Subcutaneous abdominal adipose tissue (tissue), 5 donors: ENCODE data around the gene FARS2.
"Not testable (repeated sequence)": the region's sequence is repeated elsewhere in the genome, so short reads cannot be mapped to it uniquely, and the experiment has no call there.

Source experiments
- H3K27ac ChIP-seq: one replicate; pipeline ENCODE4 v1.7.0; 2013; ENCODE audit warnings: low read depth, mild to moderate bottlenecking, inconsistent platforms, low read length, moderate library complexity
- H3K27me3 ChIP-seq, 5 donors: one replicate each; pipeline ENCODE4 v1.7.0; 2013; ENCODE audit warnings: low read length in 5 of 5, inconsistent platforms in 1 of 5; ENCODE audit not compliant: control insufficient read depth in 5 of 5, insufficient read depth in 4 of 5
- H3K36me3 ChIP-seq, 5 donors: one replicate each; pipeline ENCODE4 v1.7.0; 2013; ENCODE audit warnings: low read length in 5 of 5; ENCODE audit not compliant: control insufficient read depth in 5 of 5, insufficient read depth in 5 of 5
- H3K4me1 ChIP-seq, 5 donors: one replicate each; pipeline ENCODE4 v1.7.0; 2013; ENCODE audit warnings: low read length in 5 of 5, mild to moderate bottlenecking in 3 of 5, moderate library complexity in 1 of 5; ENCODE audit not compliant: control insufficient read depth in 5 of 5, insufficient read depth in 5 of 5
- H3K4me3 ChIP-seq, 5 donors: one replicate each; pipeline ENCODE4 v1.7.0; 2013; ENCODE audit warnings: low read length in 5 of 5, low read depth in 1 of 5
- H3K9ac ChIP-seq, 5 donors: one replicate each; pipeline ENCODE4 v1.7.0; 2013; ENCODE audit warnings: low read length in 5 of 5, mild to moderate bottlenecking in 4 of 5, moderate library complexity in 3 of 5
- H3K9me3 ChIP-seq, 5 donors: one replicate each; pipeline ENCODE4 v1.7.0; 2013; ENCODE audit warnings: low read length in 5 of 5; ENCODE audit not compliant: control insufficient read depth in 5 of 5
- donor health status: healthy.
- donor health status: healthy.
- donor health status: healthy.
- donor health status: healthy.
- donor health status: healthy.

Gene FARS2

GRCh38 chr6:5557506-5557905 lies 296.2 kb downstream of the FARS2 start:
- Histone ChIP-seq H3K4me3 (no peak overlapping the region), H3K9ac (no peak overlapping the region), H3K36me3 (peaks cover 0 to 2% (median 0%) of the 10 kb centered on the region in 5 donors), H3K9me3 (no peaks in the 10 kb centered on the region), H3K27me3 (no peaks in the 10 kb centered on the region), H3K4me1 (peaks cover 0 to 3% (median 0%) of the 10 kb centered on the region in 5 donors), H3K27ac (no peak overlapping the region)

GRCh38 chr6:5559651-5560050 lies 298.3 kb downstream of the FARS2 start:
- H3K36me3 ChIP-seq = no peaks in the 10 kb centered on the region
- H3K27ac ChIP-seq = no peak overlapping the region
- H3K9me3 ChIP-seq = no peaks in the 10 kb centered on the region
- no peak overlapping the region for H3K4me3 ChIP-seq
- H3K9ac ChIP-seq = no peak overlapping the region
- H3K27me3 ChIP-seq = no peaks in the 10 kb centered on the region
- no peaks in the 10 kb centered on the region for H3K4me1 ChIP-seq

- Histone ChIP-seq H3K9me3 (no peaks in the 10 kb centered on the region), H3K9ac (no peak overlapping the region), H3K27me3 (no peaks in the 10 kb centered on the region), H3K4me3 (no peak overlapping the region), H3K4me1 (no peaks in the 10 kb centered on the region), H3K27ac (no peak overlapping the region), H3K36me3 (no peaks in the 10 kb centered on the region)
Observed at GRCh38 chr6:5562277-5562676, 301.0 kb downstream of the FARS2 start.

- H3K27ac ChIP-seq = no peak overlapping the region
Observed at GRCh38 chr6:5563086-5563485, 301.8 kb downstream of the FARS2 start.

GRCh38 chr6:5564746-5565145 lies 303.4 kb downstream of the FARS2 start:
- H3K27ac ChIP-seq, H3K36me3 ChIP-seq, H3K4me3 ChIP-seq, H3K4me1 ChIP-seq, H3K9ac ChIP-seq, H3K9me3 ChIP-seq, H3K27me3 ChIP-seq: not testable (repeated sequence)

More at GRCh38 chr6:5563086-5563485, 301.8 kb downstream of the FARS2 start:
- Histone ChIP-seq H3K4me3 (no peak overlapping the region), H3K27me3 (no peaks in the 10 kb centered on the region), H3K9me3 (no peaks in the 10 kb centered on the region), H3K36me3 (no peaks in the 10 kb centered on the region), H3K4me1 (no peaks in the 10 kb centered on the region), H3K9ac (no peak overlapping the region)

- no peaks in the 10 kb centered on the region for H3K27me3 ChIP-seq
- no peaks in the 10 kb centered on the region for H3K4me1 ChIP-seq
- H3K27ac ChIP-seq = no peak overlapping the region
- H3K9me3 ChIP-seq = no peaks in the 10 kb centered on the region
- no peak overlapping the region for H3K9ac ChIP-seq
- no peaks in the 10 kb centered on the region for H3K36me3 ChIP-seq
- H3K4me3 ChIP-seq = no peak overlapping the region
Observed at GRCh38 chr6:5565971-5566370, 304.7 kb downstream of the FARS2 start.

GRCh38 chr6:5566718-5567117 lies 305.4 kb downstream of the FARS2 start:
- Histone ChIP-seq H3K9me3 (no peaks in the 10 kb centered on the region), H3K4me1 (no peaks in the 10 kb centered on the region), H3K36me3 (no peaks in the 10 kb centered on the region), H3K27ac (no peak overlapping the region), H3K4me3 (no peak overlapping the region), H3K9ac (no peak overlapping the region), H3K27me3 (no peaks in the 10 kb centered on the region)

GRCh38 chr6:5567352-5567751 lies 306.0 kb downstream of the FARS2 start:
- no peaks in the 10 kb centered on the region for H3K27me3 ChIP-seq
- no peaks in the 10 kb centered on the region for H3K36me3 ChIP-seq
- H3K4me1 ChIP-seq = no peaks in the 10 kb centered on the region
- no peak overlapping the region for H3K4me3 ChIP-seq
- H3K9me3 ChIP-seq = peaks cover 0 to 4% (median 0%) of the 10 kb centered on the region in 5 donors
- no peak overlapping the region for H3K27ac ChIP-seq
- no peak overlapping the region for H3K9ac ChIP-seq

- H3K36me3 ChIP-seq = no peaks in the 10 kb centered on the region
- no peak overlapping the region for H3K27ac ChIP-seq
- no peak overlapping the region for H3K4me3 ChIP-seq
- H3K27me3 ChIP-seq = no peaks in the 10 kb centered on the region
- H3K9ac ChIP-seq = no peak overlapping the region
- H3K4me1 ChIP-seq = no peaks in the 10 kb centered on the region
- peaks cover 0 to 4% (median 0%) of the 10 kb centered on the region in 5 donors for H3K9me3 ChIP-seq
Observed at GRCh38 chr6:5567890-5568289, 306.6 kb downstream of the FARS2 start.

GRCh38 chr6:5569491-5569890 lies 308.2 kb downstream of the FARS2 start:
- Histone ChIP-seq H3K27ac (no peak overlapping the region), H3K4me3 (no peak overlapping the region), H3K36me3 (no peaks in the 10 kb centered on the region), H3K27me3 (no peaks in the 10 kb centered on the region), H3K9me3 (peaks cover 0 to 6% (median 2%) of the 10 kb centered on the region in 5 donors), H3K9ac (no peak overlapping the region), H3K4me1 (no peaks in the 10 kb centered on the region)

- Histone ChIP-seq H3K4me1 (no peaks in the 10 kb centered on the region), H3K27me3 (no peaks in the 10 kb centered on the region), H3K36me3 (no peaks in the 10 kb centered on the region), H3K9me3 (peaks cover 0 to 10% (median 4%) of the 10 kb centered on the region in 5 donors), H3K27ac (no peak overlapping the region), H3K4me3 (no peak overlapping the region), H3K9ac (no peak overlapping the region)
Observed at GRCh38 chr6:5570641-5571040, 309.3 kb downstream of the FARS2 start.
